Neural cell (in vitro differentiated cells): ENCODE results near the gene LPCAT1. TPM values are rescaled to one million over a fixed set of nuclear protein-coding genes. Genes with fewer than 3 reads are reported as not detected.

ENCODE experiments used
- H2AFZ ChIP-seq: fragments of 200-600, 300-800 bp; sonication (generic), shearing (Covaris generic); 2 replicates; pipeline ENCODE4 v1.6.0; 2014; ENCODE audit warnings: low read depth, mild to moderate bottlenecking, antibody characterized with exemption, low read length, moderate library complexity
- H3F3A ChIP-seq: fragments of 200-600 bp; shearing (Covaris generic); 2 replicates; pipeline ENCODE4 v1.6.1; 2016; ENCODE audit warnings: mild to moderate bottlenecking, moderate library complexity, mixed read lengths, antibody characterized with exemption, low read length; ENCODE audit not compliant: insufficient read depth, poor library complexity, severe bottlenecking
- H3K27ac ChIP-seq: fragments of 200-600, 300-800 bp; sonication (generic), shearing (Covaris generic); 2 replicates; pipeline ENCODE4 v1.5.1; 2014; ENCODE audit warnings: mild to moderate bottlenecking, low read length, moderate library complexity
- H3K27me3 ChIP-seq: fragments of 300-800, 200-600 bp; sonication (generic), shearing (Covaris generic); 2 replicates; pipeline ENCODE4 v1.6.0; 2014; ENCODE audit warnings: mild to moderate bottlenecking, low read depth, low read length, moderate library complexity; ENCODE audit not compliant: insufficient read depth
- H3K36me3 ChIP-seq: fragments of 300-800, 200-600 bp; sonication (generic), shearing (Covaris generic); 2 replicates; pipeline ENCODE4 v1.5.1; 2014; ENCODE audit warnings: mild to moderate bottlenecking, antibody characterized with exemption, low read length, moderate library complexity; ENCODE audit not compliant: insufficient read depth
- H3K4me2 ChIP-seq: fragments of 300-800, 200-600 bp; sonication (generic), shearing (Covaris generic); 2 replicates; pipeline ENCODE4 v1.6.0; 2014; ENCODE audit warnings: mild to moderate bottlenecking, low read length
- H3K4me3 ChIP-seq: fragments of 300-800, 200-600 bp; sonication (generic), shearing (Covaris generic); 2 replicates; pipeline ENCODE4 v1.5.1; 2014; ENCODE audit warnings: mild to moderate bottlenecking, low read length, moderate library complexity
- H3K79me2 ChIP-seq: fragments of 200-600 bp; shearing (Covaris generic); replicated peaks from 2 replicates; pipeline ENCODE4 v1.6.0; 2014; ENCODE audit warnings: mild to moderate bottlenecking, low read length, moderate library complexity; ENCODE audit not compliant: insufficient read depth
- H3K9ac ChIP-seq: fragments of 300-800, 200-600 bp; sonication (generic), shearing (Covaris generic); 2 replicates; pipeline ENCODE4 v1.6.1; 2016; ENCODE audit warnings: mild to moderate bottlenecking, low read length, mixed read lengths
- H3K9me2 ChIP-seq: fragments of 200-600 bp; shearing (Covaris generic); 2 replicates; pipeline ENCODE4 v1.6.1; 2016; ENCODE audit warnings: mild to moderate bottlenecking, low read length, mixed read lengths; ENCODE audit not compliant: insufficient read depth
- H3K9me3 ChIP-seq: fragments of 200-600, 300-800 bp; sonication (generic), shearing (Covaris generic); 2 replicates; pipeline ENCODE4 v1.6.1; 2016; ENCODE audit warnings: mild to moderate bottlenecking, mixed run types, low read length, moderate library complexity, mixed read lengths
- H4K20me1 ChIP-seq: fragments of 200-600 bp; shearing (Covaris generic); 2 replicates; pipeline ENCODE4 v1.6.1; 2016; ENCODE audit warnings: mild to moderate bottlenecking, mixed run types; ENCODE audit not compliant: insufficient read depth
- CTCF ChIP-seq: fragments of 450-650 bp; IDR thresholded peaks from 2 replicates; pipeline ENCODE4 v1.5.1; 2014; ENCODE audit warnings: antibody characterized with exemption, mild to moderate bottlenecking, moderate library complexity; ENCODE audit not compliant: poor library complexity, severe bottlenecking
- EP300 ChIP-seq: fragments of 450-650 bp; conservative IDR thresholded peaks from 2 replicates; pipeline ENCODE4 v1.6.1; 2014; ENCODE audit warnings: antibody characterized with exemption, mild to moderate bottlenecking, moderate library complexity; ENCODE audit not compliant: poor library complexity, severe bottlenecking
- EZH2 ChIP-seq: fragments of 200-600, 300-800 bp; shearing (Covaris generic), sonication (generic); IDR thresholded peaks from 2 replicates; pipeline ENCODE4 v1.6.1; 2014; ENCODE audit warnings: antibody characterized with exemption, low read length, borderline replicate concordance, mild to moderate bottlenecking; ENCODE audit not compliant: insufficient read depth, poor library complexity, severe bottlenecking
- MXI1 ChIP-seq: fragments of 450-650 bp; conservative IDR thresholded peaks from 2 replicates; pipeline ENCODE4 v1.6.1; 2014; ENCODE audit warnings: antibody characterized with exemption, mild to moderate bottlenecking; ENCODE audit not compliant: poor library complexity, severe bottlenecking
- POLR2AphosphoS5 ChIP-seq: IDR thresholded peaks from 2 replicates; pipeline ENCODE4 v1.6.1; 2012
- RAD21 ChIP-seq: fragments of 450-650 bp; conservative IDR thresholded peaks from 2 replicates; pipeline ENCODE4 v1.6.1; 2014; ENCODE audit warnings: antibody characterized with exemption, mild to moderate bottlenecking, moderate library complexity
- REST ChIP-seq: IDR thresholded peaks from 2 replicates; pipeline ENCODE4 v1.6.1; 2012; ENCODE audit warnings: borderline replicate concordance
- SMC3 ChIP-seq: fragments of 450-650 bp; conservative IDR thresholded peaks from 2 replicates; pipeline ENCODE4 v1.6.1; 2014; ENCODE audit warnings: antibody characterized with exemption, mild to moderate bottlenecking, moderate library complexity; ENCODE audit not compliant: poor library complexity
- TAF1 ChIP-seq: IDR thresholded peaks from 2 replicates; pipeline ENCODE4 v1.6.1; 2012; ENCODE audit warnings: low read depth
- polyA plus RNA-seq: library from polyadenylated mRNA; depleted of rRNA; stranded (reverse); fragments of >200 nt; gene quantifications from 2 replicates; pipeline ENCODE4 v1.2.3, GENCODE V29; 2014

The LPCAT1 gene
- polyA plus RNA-seq, 1 donor from 2014 or later: 61.8 TPM

GRCh38 chr5:1468247-1468612, 55.5 kb downstream of the LPCAT1 start:
- H3K4me2 ChIP-seq: no peak overlapping the region
- no peaks in the 10 kb centered on the region for H3K79me2 ChIP-seq
- no peaks in the 10 kb centered on the region for H3F3A ChIP-seq
- no peak overlapping the region for H3K9ac ChIP-seq
- H2AFZ ChIP-seq: no peak overlapping the region
- H3K9me2 ChIP-seq: no peaks in the 10 kb centered on the region
- no peaks in the 10 kb centered on the region for H3K27me3 ChIP-seq
- TF ChIP-seq CTCF (peak; percentile 69), POLR2AphosphoS5 (no peak), RAD21 (peak; percentile 70), SMC3 (peak; percentile 74)
- no peaks in the 10 kb centered on the region for H3K9me3 ChIP-seq
- no peaks in the 10 kb centered on the region for H4K20me1 ChIP-seq
- H3K27ac ChIP-seq: no peak overlapping the region
- H3K36me3 ChIP-seq: no peaks in the 10 kb centered on the region
- no peak overlapping the region for H3K4me3 ChIP-seq

DNA sequence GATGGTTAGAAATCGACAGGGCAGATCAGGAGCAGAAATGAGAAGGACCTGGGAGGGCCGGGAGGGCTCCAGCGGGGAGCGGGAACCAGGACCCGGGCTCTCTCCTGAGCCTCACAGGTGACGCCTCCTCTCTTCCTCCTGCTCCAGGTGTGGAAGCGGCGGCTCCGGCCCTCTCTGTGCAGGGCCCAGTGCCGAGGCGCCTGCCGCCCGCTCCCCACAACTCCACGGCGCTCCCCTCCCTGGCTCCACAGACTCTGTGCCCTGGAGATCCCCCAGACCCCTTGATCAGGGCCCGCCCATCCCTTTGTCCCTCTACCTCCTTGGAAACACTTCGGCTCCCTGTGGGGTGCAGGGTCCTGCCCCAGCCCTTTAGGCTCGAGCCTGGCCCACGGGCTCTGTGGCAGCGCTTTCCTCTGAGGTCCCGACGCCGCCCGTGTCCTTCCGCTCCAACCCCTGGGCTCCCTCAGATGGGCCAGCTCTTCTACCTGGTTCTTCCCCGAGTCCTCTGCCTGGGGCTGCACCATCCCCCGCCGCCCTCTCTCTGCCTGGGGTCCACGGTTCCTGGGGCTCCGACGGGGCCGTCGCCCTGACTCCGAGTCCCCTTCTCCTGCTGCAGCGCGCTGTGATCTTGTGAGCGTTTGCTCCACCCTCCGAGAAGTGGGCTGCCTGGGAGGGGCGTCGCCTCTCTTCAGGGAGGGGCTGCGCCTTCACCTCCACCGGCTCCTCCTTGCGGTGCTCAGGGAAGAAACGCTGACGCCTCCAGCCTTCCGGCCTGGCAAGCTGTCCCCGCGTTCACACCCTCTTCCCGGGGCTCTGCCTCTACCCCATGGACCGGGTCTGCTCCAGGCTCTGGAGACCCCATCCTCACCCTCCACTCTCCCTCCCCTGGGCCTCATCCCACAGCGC, 56.2 kb downstream of the LPCAT1 start:
- Histone ChIP-seq H3K4me2 (no peak overlapping the region), H3K27me3 (no peaks in the 10 kb centered on the region), H4K20me1 (no peaks in the 10 kb centered on the region), H3K27ac (no peak overlapping the region), H3K36me3 (no peaks in the 10 kb centered on the region), H3F3A (no peaks in the 10 kb centered on the region), H3K9ac (no peak overlapping the region), H3K4me3 (no peak overlapping the region), H3K9me3 (no peaks in the 10 kb centered on the region), H3K9me2 (no peaks in the 10 kb centered on the region), H2AFZ (no peak overlapping the region), H3K79me2 (no peaks in the 10 kb centered on the region)
- TF ChIP-seq CTCF: no peak
- TF ChIP-seq MXI1: no peak
- TF ChIP-seq REST: no peak
- TF ChIP-seq TAF1: no peak
- no peak for TF ChIP-seq EP300
- TF ChIP-seq POLR2AphosphoS5: no peak
- no peak for TF ChIP-seq EZH2
- no peak for TF ChIP-seq SMC3
- no peak for TF ChIP-seq RAD21
